Central memory CD4-positive, alpha-beta T cell (primary cell): ENCODE data around the gene U2AF1L4.
"Not testable (repeated sequence)": the region's sequence is repeated elsewhere in the genome, so short reads cannot be mapped to it uniquely, and the experiment has no call there.

Experiments
- DNase-seq: peaks from one replicate; pipeline ENCODE4 v3.0.0; 2022

Gene U2AF1L4

DNA sequence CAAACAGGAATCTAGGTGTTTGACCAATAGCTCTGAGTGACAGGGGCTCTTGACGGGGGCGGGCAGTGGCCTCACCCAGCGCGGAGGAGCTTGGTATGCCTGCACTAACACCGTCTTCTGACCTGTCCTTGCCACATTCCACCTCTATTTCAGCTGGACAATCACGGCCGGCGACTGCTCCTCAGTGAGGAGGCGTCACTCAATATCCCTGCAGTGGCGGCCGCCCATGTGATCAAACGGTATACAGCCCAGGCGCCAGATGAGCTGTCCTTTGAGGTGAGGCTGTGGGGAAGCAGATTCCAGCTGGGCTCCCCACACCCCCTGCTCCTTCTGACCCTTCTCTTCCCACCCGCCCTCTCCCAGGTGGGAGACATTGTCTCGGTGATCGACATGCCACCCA lies 34.8 kb upstream of the U2AF1L4 start:
- DNase-seq: no peak

GRCh38 chr19:35779033-35779432 lies 33.8 kb upstream of the U2AF1L4 start:
- no peak for DNase-seq

DNA sequence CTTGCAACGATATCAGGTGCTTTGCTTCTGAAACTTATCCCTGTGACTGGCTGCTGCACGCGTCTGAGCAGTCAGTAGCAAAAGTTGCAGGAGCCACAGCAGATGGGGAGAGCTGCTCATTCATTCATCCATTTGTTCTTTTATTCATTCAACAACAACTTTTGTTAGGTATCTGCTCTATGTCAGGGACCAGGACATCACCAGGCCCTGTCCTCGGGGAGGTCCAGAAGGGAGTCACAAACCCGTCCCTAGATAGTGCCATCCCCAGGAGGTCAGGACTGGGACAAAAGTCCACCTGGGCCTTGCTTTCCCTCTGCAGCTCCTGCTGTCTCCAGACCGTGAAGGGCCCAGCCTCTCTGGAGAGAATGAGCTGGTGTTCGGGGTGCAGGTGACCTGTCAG lies 32.7 kb upstream of the U2AF1L4 start:
- no peak for DNase-seq

DNA sequence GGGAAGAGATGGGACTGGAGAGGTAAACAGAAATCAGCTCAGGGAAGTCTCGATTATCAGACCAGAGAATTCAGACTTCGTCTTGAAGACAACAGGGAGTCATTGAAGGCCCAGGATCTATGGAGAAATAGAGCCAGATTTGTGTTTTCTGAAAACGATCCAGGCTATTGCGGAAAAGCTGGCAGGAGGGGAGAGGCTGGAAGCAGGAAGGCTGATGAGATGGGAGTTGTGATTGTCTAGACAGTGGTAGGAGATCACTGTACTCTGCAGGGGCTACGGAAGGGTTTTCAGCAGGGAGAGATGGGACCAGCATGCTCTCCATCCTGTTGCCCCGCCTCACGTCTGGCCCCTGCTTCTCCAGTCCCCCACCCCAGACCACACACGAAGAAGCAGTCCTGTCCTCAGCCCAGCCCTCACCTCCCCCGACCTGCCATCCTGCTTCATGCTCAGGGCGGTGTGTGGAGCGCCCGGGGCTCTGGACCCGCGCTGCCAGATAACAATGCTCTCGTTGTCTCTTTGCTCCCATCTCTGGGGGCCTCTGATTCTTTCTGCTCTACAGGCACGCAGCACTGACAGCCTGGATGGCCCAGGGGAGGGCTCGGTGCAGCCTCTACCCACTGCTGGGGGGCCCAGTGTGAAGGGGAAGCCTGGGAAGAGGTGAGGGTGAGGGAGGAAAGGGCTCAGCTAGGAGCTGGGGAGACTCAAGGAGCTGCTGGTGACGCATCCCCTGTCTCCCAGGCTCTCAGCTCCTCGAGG lies 32.0 kb upstream of the U2AF1L4 start:
- DNase-seq: no peak

GRCh38 chr19:35776102-35776788 lies 31.0 kb upstream of the U2AF1L4 start:
- no peak for DNase-seq

DNA sequence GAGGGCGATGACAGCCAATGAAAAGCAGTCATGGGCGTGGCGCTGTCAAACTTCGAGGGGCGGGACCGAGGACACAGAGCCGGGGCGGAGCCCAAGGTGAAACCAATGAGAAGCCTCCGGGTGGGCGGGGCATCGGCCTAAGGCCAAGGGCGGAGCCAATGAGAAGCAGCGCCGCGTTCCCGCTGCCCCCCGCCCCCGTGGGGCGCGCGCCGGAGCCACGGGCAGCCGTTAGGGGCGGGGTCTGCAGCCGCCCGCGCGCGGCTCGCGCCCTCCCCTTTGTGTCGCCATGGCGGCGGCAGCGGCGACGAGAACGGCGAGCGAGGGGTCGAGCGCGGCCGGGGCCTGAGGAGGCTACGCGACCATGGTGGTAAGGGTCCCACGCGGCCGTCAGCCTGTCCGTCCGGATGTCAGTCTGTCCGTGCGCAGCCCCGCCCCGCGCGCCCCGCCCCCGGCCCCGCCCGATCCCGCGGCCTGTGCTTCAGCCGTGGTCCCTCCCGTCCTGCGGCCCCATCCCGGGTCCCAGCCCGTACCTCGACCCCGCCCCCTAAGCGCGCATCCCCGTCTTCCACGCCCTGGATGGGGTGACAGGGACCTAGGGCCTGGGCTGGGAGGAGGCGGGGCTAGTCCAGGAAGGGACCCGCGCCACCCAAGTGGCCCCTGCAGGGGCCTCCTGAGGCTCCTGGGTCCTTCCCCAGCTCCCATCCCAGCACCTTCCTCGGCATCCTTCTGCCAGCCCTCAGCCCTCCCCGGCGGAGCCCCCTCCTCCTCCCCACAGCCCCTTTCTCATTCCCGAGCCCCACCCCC lies 30.3 kb upstream of the U2AF1L4 start, which contains the start of gene ARHGAP33:
Gene ARHGAP33 (plus strand): TSS at position 267 of the 804 bp plus-strand sequence. CDS start 95 bp downstream, at position 362.
- peak; percentile 97 for DNase-seq

DNA sequence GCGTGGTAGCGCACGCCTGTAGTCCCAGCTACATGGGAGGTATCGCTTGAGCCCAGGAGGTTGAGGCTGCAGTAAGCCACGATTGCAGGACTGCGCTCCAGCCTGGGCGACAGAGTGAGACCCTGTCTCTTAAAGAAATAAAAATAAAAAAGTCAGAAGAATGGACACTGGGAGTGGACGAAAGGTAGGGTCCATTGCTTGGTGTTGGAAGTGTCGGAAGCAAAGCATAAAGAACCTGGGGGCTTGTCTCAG lies 29.8 kb upstream of the U2AF1L4 start:
- no peak for DNase-seq

- DNase-seq: no peak
Measured at GRCh38 chr19:35774274-35775045, 29.2 kb upstream of the U2AF1L4 start.

GRCh38 chr19:35773020-35773806 lies 28.0 kb upstream of the U2AF1L4 start:
- DNase-seq: no peak

DNA sequence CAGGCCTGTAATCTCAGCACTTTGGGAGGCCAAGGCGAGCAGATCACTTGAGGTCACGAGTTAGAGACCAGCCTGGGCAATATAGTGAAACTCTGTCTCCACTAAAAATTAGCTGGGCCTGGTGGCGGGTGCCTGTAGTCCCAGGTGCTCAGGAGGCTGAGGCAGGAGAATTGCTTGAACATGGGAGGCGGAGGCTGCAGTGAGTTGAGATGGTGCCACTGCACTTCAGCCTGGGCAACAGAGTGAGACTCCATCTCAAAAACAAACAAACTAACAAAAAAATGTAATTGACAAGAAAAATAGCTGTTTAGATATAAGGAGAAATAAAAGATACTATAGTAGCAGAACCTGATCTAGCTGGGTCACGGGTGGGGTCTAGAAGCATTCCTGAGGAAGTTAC lies 27.1 kb upstream of the U2AF1L4 start:
- not testable (repeated sequence) for DNase-seq

DNA sequence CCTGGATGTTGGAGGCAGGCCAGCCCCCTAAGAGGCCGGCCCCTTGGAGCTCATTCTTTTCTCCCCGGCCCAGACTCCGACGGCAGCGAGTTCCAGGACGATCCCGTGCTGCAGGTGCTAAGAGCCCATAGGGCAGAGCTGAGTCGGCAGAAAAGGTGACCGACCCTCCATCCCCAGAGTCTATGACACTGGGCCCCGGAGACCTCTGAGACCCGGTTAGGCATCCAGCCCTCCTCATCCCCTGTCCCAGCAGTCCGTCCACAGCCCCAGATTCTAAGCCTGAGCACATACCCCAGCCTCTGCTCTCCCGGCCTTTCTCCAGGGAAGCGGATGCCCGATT lies 22.8 kb upstream of the U2AF1L4 start:
- DNase-seq: no peak

- no peak for DNase-seq
Measured at GRCh38 chr19:35767288-35768081, 22.3 kb upstream of the U2AF1L4 start.

GRCh38 chr19:35766571-35767104 lies 21.4 kb upstream of the U2AF1L4 start:
- no peak for DNase-seq

- no peak for DNase-seq
Measured at GRCh38 chr19:35764432-35765315, 19.5 kb upstream of the U2AF1L4 start.

DNA sequence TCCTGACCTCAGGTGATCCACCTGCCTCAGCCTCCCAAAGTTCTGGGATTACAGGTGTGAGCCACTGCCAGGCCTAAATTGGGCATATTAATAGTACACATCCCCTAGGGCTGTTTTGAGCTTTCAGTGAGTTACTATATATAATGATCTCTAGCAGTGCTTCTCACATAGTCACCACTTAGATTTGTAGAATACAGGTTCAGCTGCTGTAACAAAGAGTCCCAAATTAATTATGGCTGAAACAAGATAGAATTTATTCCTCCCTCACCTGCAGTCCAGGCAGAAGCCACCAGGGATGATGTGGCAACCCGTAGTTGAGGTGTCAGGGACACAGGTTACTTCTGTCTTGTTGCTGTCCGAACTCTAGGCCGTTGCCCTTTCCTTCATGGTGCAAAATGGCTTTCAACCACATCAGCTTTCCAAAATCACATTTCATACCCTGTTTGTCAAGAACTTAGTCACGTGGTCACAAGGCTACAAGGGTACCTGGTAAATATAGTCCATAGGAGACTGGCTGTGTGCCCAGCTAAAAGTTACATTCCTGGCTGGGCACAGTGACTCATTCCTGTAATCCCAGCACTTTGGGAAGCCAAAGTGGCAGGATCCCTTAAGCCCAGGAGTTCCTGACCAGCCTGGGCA lies 15.6 kb upstream of the U2AF1L4 start:
- DNase-seq: no peak

- no peak for DNase-seq
Measured at GRCh38 chr19:35759697-35760096, 14.5 kb upstream of the U2AF1L4 start.

GRCh38 chr19:35757749-35758608 lies 12.8 kb upstream of the U2AF1L4 start, which contains the start of gene PROSER3:
Gene PROSER3, plus strand, starts transcription at chr19:35758176. Its CDS starts 40 bp downstream, at chr19:35758216.
- peak; percentile 100 for DNase-seq

DNA sequence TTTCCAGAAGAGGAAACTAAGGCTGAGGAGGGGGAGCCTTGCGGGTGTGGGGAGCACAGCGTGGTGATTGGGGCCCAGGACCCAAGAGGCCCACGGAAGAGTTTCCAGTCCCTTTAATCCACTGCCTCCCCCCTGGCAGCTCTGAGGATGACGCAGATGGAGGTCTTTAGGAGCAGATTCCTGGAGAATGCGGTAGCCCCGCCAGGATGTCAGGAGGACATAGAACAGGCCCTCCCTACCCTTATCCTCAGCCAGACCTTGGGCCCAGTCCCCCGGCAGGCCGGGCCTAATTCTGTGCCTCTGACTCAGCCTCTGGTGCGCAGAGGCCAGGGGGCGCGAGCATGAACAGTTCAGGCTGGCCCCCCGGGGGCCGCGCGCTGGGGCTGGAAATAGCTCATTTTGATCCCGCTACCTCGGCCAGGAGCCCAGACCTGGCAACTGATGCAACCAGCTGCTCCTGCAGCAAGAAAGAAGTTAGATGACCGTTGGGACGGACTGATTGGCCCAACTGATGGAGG lies 12.1 kb upstream of the U2AF1L4 start:
- no peak for DNase-seq
